PC-3 (cell line): ENCODE measurements around the gene FXYD1. TPM values are rescaled to one million over a fixed set of nuclear protein-coding genes. Genes with fewer than 3 reads are reported as not detected.

Experiments used
- ATAC-seq: fragments of 200-7000 bp; cut with Tn5 transposase; 2 replicates; pipeline ENCODE4 v1.9.1; 2020; ENCODE audit warnings: mild to moderate bottlenecking, moderate library complexity
- BruUV-seq: library from RNA; stranded (reverse); fragments of 400-500 nt; replicated peaks from 2 replicates; lab custom pipeline; 2021; lab: Mats Ljungman, UMichigan
- CTCF ChIA-PET: fragments of 300-600 bp; sonication (Branson Sonifier 250); formaldehyde crosslinking; loops from one replicate; lab custom pipeline; 2022; ENCODE audit warnings: antibody characterized with exemption; lab: Charles Lee
- POLR2A ChIA-PET: fragments of 300-600 bp; sonication (Branson Sonifier 250); formaldehyde crosslinking; loops from one replicate; lab custom pipeline; 2022; ENCODE audit warnings: antibody characterized with exemption; ENCODE audit not compliant: unreplicated experiment; lab: Charles Lee
- DNase-seq: peaks from one replicate; pipeline ENCODE4 v3.0.0-alpha.2; 2015
- H2AFZ ChIP-seq: fragments of 300-600 bp; sonication (generic); 2 replicates; pipeline ENCODE4 v1.6.0; 2016; ENCODE audit warnings: antibody characterized with exemption, low read length
- H3F3A ChIP-seq: fragments of 300-600 bp; sonication (generic); one replicate; pipeline ENCODE4 v1.6.0; 2017; ENCODE audit warnings: antibody characterized with exemption, low read length, control low read depth, mild to moderate bottlenecking; ENCODE audit not compliant: unreplicated experiment
- H3K27ac ChIP-seq: fragments of 300-600 bp; sonication (generic); 2 replicates; pipeline ENCODE4 v1.5.1; 2016; ENCODE audit warnings: mild to moderate bottlenecking, low read length
- H3K27me3 ChIP-seq: fragments of 300-600 bp; sonication (generic); 2 replicates; pipeline ENCODE4 v1.6.1; 2016; ENCODE audit warnings: low read length, mixed read lengths
- H3K36me3 ChIP-seq: fragments of 300-600 bp; sonication (generic); 2 replicates; pipeline ENCODE4 v1.6.1; 2016; ENCODE audit warnings: low read depth, mixed run types, low read length, mixed read lengths
- H3K4me1 ChIP-seq: fragments of 300-600 bp; sonication (generic); 2 replicates; pipeline ENCODE4 v1.5.1; 2016; ENCODE audit warnings: low read length; ENCODE audit not compliant: insufficient read depth
- H3K4me2 ChIP-seq: fragments of 300-600 bp; sonication (generic); 2 replicates; pipeline ENCODE4 v1.6.0; 2016; ENCODE audit warnings: low read length
- H3K4me3 ChIP-seq: fragments of 300-600 bp; sonication (generic); 2 replicates; pipeline ENCODE4 v1.5.1; 2016; ENCODE audit warnings: mild to moderate bottlenecking, low read length, mixed read lengths
- H3K79me2 ChIP-seq: fragments of 300-600 bp; sonication (generic); 2 replicates; pipeline ENCODE4 v1.6.1; 2017; ENCODE audit warnings: low read length, mixed read lengths
- H3K9ac ChIP-seq: fragments of 300-600 bp; sonication (generic); 2 replicates; pipeline ENCODE4 v1.6.0; 2016; ENCODE audit warnings: mild to moderate bottlenecking, low read length
- H3K9me2 ChIP-seq: fragments of 300-600 bp; sonication (generic); replicated peaks from 2 replicates; pipeline ENCODE4 v1.6.1; 2016; ENCODE audit warnings: mixed run types, low read length, mixed read lengths
- H3K9me3 ChIP-seq: fragments of 300-600 bp; sonication (generic); 2 replicates; pipeline ENCODE4 v1.6.1; 2016; ENCODE audit warnings: low read length, mixed read lengths
- H4K20me1 ChIP-seq: fragments of 300-600 bp; sonication (generic); 2 replicates; pipeline ENCODE4 v1.6.1; 2016; ENCODE audit warnings: low read length, mixed read lengths
- EZH2 ChIP-seq: fragments of 300-600 bp; sonication (generic); IDR thresholded peaks from one replicate; pipeline ENCODE4 v1.6.1; 2017; ENCODE audit warnings: antibody characterized with exemption, mild to moderate bottlenecking, low read length; ENCODE audit not compliant: unreplicated experiment
- EZH2phosphoT487 ChIP-seq: fragments of 300-600 bp; sonication (generic); IDR thresholded peaks from 2 replicates; pipeline ENCODE4 v1.6.1; 2018; ENCODE audit warnings: mild to moderate bottlenecking, antibody characterized with exemption, low read length, borderline replicate concordance
- intact Hi-C: fragments of 100-400 bp; cut with micrococcal nuclease; formaldehyde crosslinking; loops from 2 replicates; pipeline ENCODE4 v1.9.0; 2023
- total RNA-seq: library from RNA; depleted of rRNA; stranded (reverse); fragments of >200 nt; gene quantifications from 2 replicates; pipeline ENCODE4 v1.2.3, GENCODE V29; 2014
- TF ChIP-seq, protein P1 (sequence below): fragments of 300-600 bp; sonication (generic); conservative IDR thresholded peaks from 2 replicates; pipeline ENCODE4 v1.5.1; 2017; ENCODE audit warnings: antibody characterized with exemption, low read depth, mild to moderate bottlenecking, low read length

Gene FXYD1
- total RNA-seq, 1 experiment from 2014 or later = not detected

DNA sequence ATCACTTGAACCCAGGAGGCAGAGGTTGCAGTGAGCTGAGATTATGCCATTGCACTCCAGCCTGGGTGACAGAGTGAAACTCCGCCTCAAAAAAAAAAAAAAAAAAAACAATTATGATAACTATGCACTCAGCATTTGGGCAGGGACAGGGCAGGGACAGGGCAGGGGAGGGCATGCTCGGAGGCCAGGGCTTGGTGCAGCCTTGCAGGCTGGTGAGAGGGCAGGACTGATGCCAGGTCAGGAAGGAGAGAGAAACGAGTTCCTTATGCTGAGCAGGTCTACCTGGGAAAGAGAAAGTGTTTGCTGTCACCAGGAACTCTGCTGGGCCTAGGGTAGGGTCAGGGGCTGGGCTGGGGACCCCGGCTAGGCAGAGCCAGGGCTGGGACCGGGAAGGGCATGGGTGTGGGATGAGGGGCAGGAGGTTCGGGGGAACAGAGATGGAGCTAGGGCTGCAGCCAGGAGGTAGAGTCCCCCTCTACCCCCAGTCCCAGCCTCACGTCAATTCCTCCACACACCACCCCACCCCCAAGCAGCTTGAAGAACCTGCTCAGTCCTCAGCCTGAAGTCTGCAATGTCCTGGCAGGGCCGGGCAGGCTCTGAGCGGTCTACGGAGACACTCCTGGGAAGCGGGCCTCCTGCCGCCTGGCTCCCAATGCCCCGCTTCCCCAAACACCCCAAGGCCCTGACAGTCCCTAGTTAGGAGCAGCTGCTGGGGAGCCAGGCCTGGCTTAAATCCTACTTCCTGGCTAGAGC lies 20.2 kb upstream of the FXYD1 start:
- Histone ChIP-seq H3K9ac (no peak overlapping the region), H3K9me2 (no peaks in the 10 kb centered on the region), H2AFZ (no peak overlapping the region), H3K27me3 (no peaks in the 10 kb centered on the region), H3F3A (no peaks in the 10 kb centered on the region), H3K4me1 (peaks cover 74% of the 10 kb centered on the region), H3K9me3 (no peaks in the 10 kb centered on the region), H4K20me1 (no peaks in the 10 kb centered on the region), H3K4me3 (no peak overlapping the region), H3K79me2 (peaks cover 23% of the 10 kb centered on the region), H3K27ac (peak overlapping the region; percentile 99; the same call in 1 of the 2 replicates), H3K36me3 (peaks cover 3% of the 10 kb centered on the region; the same call in 1 of the 2 replicates), H3K4me2 (peak overlapping the region; percentile 26; the same call in 1 of the 2 replicates)
- ChIA-PET POLR2A (interaction anchor here (0.6 kb wide), 1 partner anchor 30 kb away, joined by 13 read pairs; no protein-coding TSS in a partner anchor), CTCF (no interaction called here)
- intact Hi-C loops = no loop called here
- BruUV-seq = no TSS peak
- DNase-seq = no peak
- TF ChIP-seq EZH2 = no peak
- TF ChIP-seq, protein P1, sequence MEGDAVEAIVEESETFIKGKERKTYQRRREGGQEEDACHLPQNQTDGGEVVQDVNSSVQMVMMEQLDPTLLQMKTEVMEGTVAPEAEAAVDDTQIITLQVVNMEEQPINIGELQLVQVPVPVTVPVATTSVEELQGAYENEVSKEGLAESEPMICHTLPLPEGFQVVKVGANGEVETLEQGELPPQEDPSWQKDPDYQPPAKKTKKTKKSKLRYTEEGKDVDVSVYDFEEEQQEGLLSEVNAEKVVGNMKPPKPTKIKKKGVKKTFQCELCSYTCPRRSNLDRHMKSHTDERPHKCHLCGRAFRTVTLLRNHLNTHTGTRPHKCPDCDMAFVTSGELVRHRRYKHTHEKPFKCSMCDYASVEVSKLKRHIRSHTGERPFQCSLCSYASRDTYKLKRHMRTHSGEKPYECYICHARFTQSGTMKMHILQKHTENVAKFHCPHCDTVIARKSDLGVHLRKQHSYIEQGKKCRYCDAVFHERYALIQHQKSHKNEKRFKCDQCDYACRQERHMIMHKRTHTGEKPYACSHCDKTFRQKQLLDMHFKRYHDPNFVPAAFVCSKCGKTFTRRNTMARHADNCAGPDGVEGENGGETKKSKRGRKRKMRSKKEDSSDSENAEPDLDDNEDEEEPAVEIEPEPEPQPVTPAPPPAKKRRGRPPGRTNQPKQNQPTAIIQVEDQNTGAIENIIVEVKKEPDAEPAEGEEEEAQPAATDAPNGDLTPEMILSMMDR = no peak
- no peak for TF ChIP-seq EZH2phosphoT487
- no peak for ATAC-seq

GRCh38 chr19:35119091-35119490 lies 19.5 kb upstream of the FXYD1 start:
- Histone ChIP-seq H3K9me3 (no peaks in the 10 kb centered on the region), H3K27me3 (no peaks in the 10 kb centered on the region), H3K36me3 (peaks cover 3% of the 10 kb centered on the region; the same call in 1 of the 2 replicates), H3K4me3 (no peak overlapping the region), H3F3A (no peaks in the 10 kb centered on the region), H3K9ac (no peak overlapping the region), H3K9me2 (no peaks in the 10 kb centered on the region), H4K20me1 (no peaks in the 10 kb centered on the region), H3K27ac (peak overlapping the region; percentile 99), H3K4me1 (peaks cover 79% of the 10 kb centered on the region), H3K79me2 (peaks cover 23% of the 10 kb centered on the region), H3K4me2 (no peak overlapping the region), H2AFZ (no peak overlapping the region)
- intact Hi-C loops = no loop called here
- POLR2A ChIA-PET = no interaction called here
- no TSS peak for BruUV-seq
- TF ChIP-seq EZH2 (no peak), EZH2phosphoT487 (no peak)
- TF ChIP-seq, protein P1 = no peak
- ATAC-seq (no peak), DNase-seq (no peak)
- CTCF ChIA-PET = no interaction called here

- no peaks in the 10 kb centered on the region for H3K9me3 ChIP-seq
- no peak overlapping the region for H3K4me3 ChIP-seq
- intact Hi-C loops = no loop called here
- ATAC-seq (no peak), DNase-seq (no peak)
- no peaks in the 10 kb centered on the region for H3K27me3 ChIP-seq
- no peaks in the 10 kb centered on the region for H3F3A ChIP-seq
- POLR2A ChIA-PET = no interaction called here
- peaks cover 23% of the 10 kb centered on the region for H3K79me2 ChIP-seq
- H3K27ac ChIP-seq = peak overlapping the region; percentile 99
- BruUV-seq = no TSS peak
- H2AFZ ChIP-seq = no peak overlapping the region
- CTCF ChIA-PET = no interaction called here
- H3K4me1 ChIP-seq = peaks cover 80% of the 10 kb centered on the region
- no peak for TF ChIP-seq EZH2phosphoT487
- TF ChIP-seq, protein P1 = no peak
- no peaks in the 10 kb centered on the region for H4K20me1 ChIP-seq
- H3K36me3 ChIP-seq = peaks cover 3% of the 10 kb centered on the region; the same call in 1 of the 2 replicates
- peak overlapping the region; percentile 83 for H3K4me2 ChIP-seq
- no peaks in the 10 kb centered on the region for H3K9me2 ChIP-seq
- peak overlapping the region; percentile 89 for H3K9ac ChIP-seq
Measured at GRCh38 chr19:35119578-35120155, 19.0 kb upstream of the FXYD1 start.
